Stimulated activated CD8-positive, alpha-beta memory T cell treated with anti-CD3 and anti-CD28 coated beads, Interleukin-4, amount 100 ng/mL, for 24 hours (primary cell): ENCODE measurements around the gene ZNF823.
A peak's percentile ranks its signal among the peaks of the same experiment; 100 is the strongest.

Source experiments
- DNase-seq: peaks from one replicate; pipeline ENCODE4 v3.0.0-alpha.2; 2020; ENCODE audit warnings: low read depth

Gene ZNF823

GRCh38 chr19:11737964-11738745 lies 591 bp downstream of the ZNF823 start:
- peak; percentile 14 for DNase-seq

GRCh38 chr19:11736696-11737095 lies 2.0 kb downstream of the ZNF823 start:
- no peak for DNase-seq

GRCh38 chr19:11735375-11735774 lies 3.4 kb downstream of the ZNF823 start:
- DNase-seq: no peak

GRCh38 chr19:11729586-11729985 lies 9.2 kb downstream of the ZNF823 start:
- DNase-seq: no peak

GRCh38 chr19:11722414-11722813 lies 16.3 kb downstream of the ZNF823 start:
- no peak for DNase-seq

- DNase-seq: no peak
Observed at GRCh38 chr19:11721681-11722080, 17.1 kb downstream of the ZNF823 start.

- no peak for DNase-seq
Observed at GRCh38 chr19:11710313-11710712, 28.4 kb downstream of the ZNF823 start.

GRCh38 chr19:11708457-11708856 lies 30.3 kb downstream of the ZNF823 start:
- DNase-seq: no peak

GRCh38 chr19:11705474-11705873 lies 33.3 kb downstream of the ZNF823 start:
- DNase-seq: no peak

- DNase-seq: no peak
Observed at GRCh38 chr19:11704626-11705025, 34.1 kb downstream of the ZNF823 start.

GRCh38 chr19:11699931-11700794 lies 38.6 kb downstream of the ZNF823 start:
- no peak for DNase-seq

GRCh38 chr19:11698231-11698630 lies 40.5 kb downstream of the ZNF823 start:
- DNase-seq: no peak

- DNase-seq: no peak
Observed at GRCh38 chr19:11697284-11697855, 41.4 kb downstream of the ZNF823 start.

GRCh38 chr19:11694533-11695439 lies 44.0 kb downstream of the ZNF823 start:
- peak; percentile 82 for DNase-seq

GRCh38 chr19:11693505-11694499 lies 44.9 kb downstream of the ZNF823 start:
- DNase-seq: no peak

- no peak for DNase-seq
Observed at GRCh38 chr19:11692127-11692790, 46.5 kb downstream of the ZNF823 start.

- DNase-seq: no peak
Observed at GRCh38 chr19:11685676-11686650, 52.8 kb downstream of the ZNF823 start.

- DNase-seq: no peak
Observed at GRCh38 chr19:11684987-11685675, 53.6 kb downstream of the ZNF823 start.
